Chondrocyte (in vitro differentiated cells): ENCODE data around the gene EXOC6. TPM values are rescaled to one million over a fixed set of nuclear protein-coding genes. Genes with fewer than 3 reads are reported as not detected.

Experiments used
- DNase-seq: peaks from one replicate; pipeline ENCODE4 v3.0.0; 2021; ENCODE audit warnings: mixed read lengths, low spot score
- H3K27ac Mint-ChIP-seq: one replicate; pipeline ENCODE4 v1.8.0; 2021; ENCODE audit warnings: mild to moderate bottlenecking, moderate library complexity, mixed read lengths; ENCODE audit not compliant: unreplicated experiment
- H3K27me3 Mint-ChIP-seq: 2 replicates; pipeline ENCODE4 v1.8.0; 2021; ENCODE audit warnings: low read depth, mixed read lengths
- H3K36me3 Mint-ChIP-seq: 2 replicates; pipeline ENCODE4 v1.8.0; 2021; ENCODE audit warnings: low read depth, mixed read lengths
- H3K4me1 Mint-ChIP-seq: 2 replicates; pipeline ENCODE4 v1.8.0; 2021; ENCODE audit warnings: low read depth, mild to moderate bottlenecking, mixed read lengths
- H3K4me3 Mint-ChIP-seq: one replicate; pipeline ENCODE4 v1.8.0; 2021; ENCODE audit warnings: mild to moderate bottlenecking, moderate library complexity, mixed read lengths; ENCODE audit not compliant: unreplicated experiment
- H3K9me3 Mint-ChIP-seq: 2 replicates; pipeline ENCODE4 v1.8.0; 2021; ENCODE audit warnings: low read depth, mixed read lengths
- total RNA-seq: library from RNA; stranded (reverse); gene quantifications from 3 replicates; pipeline ENCODE4 v1.2.1, GENCODE V29; 2021
- TF ChIP-seq, protein P1 (sequence below): fragments of 200-600 bp; sonication (generic); IDR thresholded peaks from 2 replicates; pipeline ENCODE4 v1.5.0; 2021; ENCODE audit warnings: antibody characterized with exemption, mild to moderate bottlenecking, moderate library complexity

EXOC6 gene
- total RNA-seq, 1 donor from 2014 or later = 7.2 TPM

DNA sequence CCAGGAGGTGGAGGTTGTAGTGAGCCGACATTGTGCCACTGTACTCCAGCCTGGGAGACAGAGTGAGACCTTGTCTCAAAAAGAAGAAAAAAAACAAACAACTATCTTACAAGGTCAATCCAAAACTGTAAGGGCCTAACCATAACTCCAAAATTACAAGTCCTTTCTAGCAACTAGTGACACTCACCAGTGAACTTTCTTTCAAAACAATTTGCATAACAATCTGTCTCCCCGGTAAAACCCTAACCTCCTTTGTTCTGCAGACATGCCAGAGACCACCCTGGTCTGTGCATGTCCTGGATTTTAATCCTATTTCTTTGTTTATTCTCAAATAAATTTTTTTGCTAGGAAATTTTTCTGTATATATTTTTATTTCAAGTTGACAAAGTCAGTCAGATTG lies 68.1 kb downstream of the EXOC6 start:
- Mint-ChIP-seq H3K36me3 (peaks cover 5% of the 10 kb centered on the region), H3K27ac (no peak overlapping the region), H3K4me3 (no peak overlapping the region), H3K9me3 (peaks cover 10% of the 10 kb centered on the region), H3K4me1 (no peaks in the 10 kb centered on the region), H3K27me3 (no peaks in the 10 kb centered on the region)
- DNase-seq = no peak
- TF ChIP-seq, protein P1, sequence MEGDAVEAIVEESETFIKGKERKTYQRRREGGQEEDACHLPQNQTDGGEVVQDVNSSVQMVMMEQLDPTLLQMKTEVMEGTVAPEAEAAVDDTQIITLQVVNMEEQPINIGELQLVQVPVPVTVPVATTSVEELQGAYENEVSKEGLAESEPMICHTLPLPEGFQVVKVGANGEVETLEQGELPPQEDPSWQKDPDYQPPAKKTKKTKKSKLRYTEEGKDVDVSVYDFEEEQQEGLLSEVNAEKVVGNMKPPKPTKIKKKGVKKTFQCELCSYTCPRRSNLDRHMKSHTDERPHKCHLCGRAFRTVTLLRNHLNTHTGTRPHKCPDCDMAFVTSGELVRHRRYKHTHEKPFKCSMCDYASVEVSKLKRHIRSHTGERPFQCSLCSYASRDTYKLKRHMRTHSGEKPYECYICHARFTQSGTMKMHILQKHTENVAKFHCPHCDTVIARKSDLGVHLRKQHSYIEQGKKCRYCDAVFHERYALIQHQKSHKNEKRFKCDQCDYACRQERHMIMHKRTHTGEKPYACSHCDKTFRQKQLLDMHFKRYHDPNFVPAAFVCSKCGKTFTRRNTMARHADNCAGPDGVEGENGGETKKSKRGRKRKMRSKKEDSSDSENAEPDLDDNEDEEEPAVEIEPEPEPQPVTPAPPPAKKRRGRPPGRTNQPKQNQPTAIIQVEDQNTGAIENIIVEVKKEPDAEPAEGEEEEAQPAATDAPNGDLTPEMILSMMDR = no peak

DNA sequence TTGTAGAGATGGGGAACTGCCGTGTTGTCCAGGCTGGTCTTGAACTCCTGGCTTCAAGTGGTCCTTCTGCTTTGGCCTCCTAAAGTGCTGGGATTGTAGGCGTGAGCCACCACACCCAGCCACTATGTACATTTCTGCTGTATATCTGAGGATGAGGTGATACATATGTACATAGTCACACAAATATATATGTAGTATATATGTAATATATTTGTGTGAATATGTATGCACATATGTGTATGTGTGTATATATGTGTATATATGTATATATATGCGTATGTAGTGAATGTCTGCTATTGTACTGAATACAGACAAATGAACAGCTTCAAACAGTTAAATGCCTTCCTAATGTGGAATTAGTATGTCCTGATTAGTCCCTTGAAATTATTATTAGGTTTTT lies 70.3 kb downstream of the EXOC6 start:
- no peaks in the 10 kb centered on the region for H3K27me3 Mint-ChIP-seq
- peaks cover 7% of the 10 kb centered on the region for H3K36me3 Mint-ChIP-seq
- TF ChIP-seq, protein P1 = no peak
- no peak for DNase-seq
- H3K27ac Mint-ChIP-seq = no peak overlapping the region
- H3K4me3 Mint-ChIP-seq = no peak overlapping the region
- no peaks in the 10 kb centered on the region for H3K4me1 Mint-ChIP-seq
- peaks cover 10% of the 10 kb centered on the region for H3K9me3 Mint-ChIP-seq

DNA sequence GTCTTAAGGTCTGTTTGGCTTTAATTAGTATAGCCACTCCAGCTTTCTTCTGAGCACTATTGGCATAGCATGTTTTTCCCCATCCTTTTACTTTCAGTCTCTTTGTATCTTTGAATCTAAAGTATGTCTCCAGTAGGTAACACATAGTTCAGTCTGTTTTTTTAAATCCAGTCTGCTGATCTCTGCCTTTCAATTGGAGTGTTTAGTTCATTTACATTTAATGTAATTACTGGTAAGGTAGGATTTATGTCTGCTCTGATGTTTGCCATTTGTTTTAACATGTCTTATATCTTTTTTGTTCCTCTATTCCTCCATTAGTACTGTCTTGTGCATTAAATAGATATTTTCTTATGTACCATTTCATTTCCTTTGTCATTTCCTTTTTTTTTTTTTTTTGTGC lies 72.5 kb downstream of the EXOC6 start:
- no peak overlapping the region for H3K4me3 Mint-ChIP-seq
- peaks cover 7% of the 10 kb centered on the region for H3K36me3 Mint-ChIP-seq
- TF ChIP-seq, protein P1 = no peak
- H3K9me3 Mint-ChIP-seq = peaks cover 10% of the 10 kb centered on the region
- H3K27me3 Mint-ChIP-seq = no peaks in the 10 kb centered on the region
- no peak for DNase-seq
- H3K27ac Mint-ChIP-seq = no peak overlapping the region
- no peaks in the 10 kb centered on the region for H3K4me1 Mint-ChIP-seq

DNA sequence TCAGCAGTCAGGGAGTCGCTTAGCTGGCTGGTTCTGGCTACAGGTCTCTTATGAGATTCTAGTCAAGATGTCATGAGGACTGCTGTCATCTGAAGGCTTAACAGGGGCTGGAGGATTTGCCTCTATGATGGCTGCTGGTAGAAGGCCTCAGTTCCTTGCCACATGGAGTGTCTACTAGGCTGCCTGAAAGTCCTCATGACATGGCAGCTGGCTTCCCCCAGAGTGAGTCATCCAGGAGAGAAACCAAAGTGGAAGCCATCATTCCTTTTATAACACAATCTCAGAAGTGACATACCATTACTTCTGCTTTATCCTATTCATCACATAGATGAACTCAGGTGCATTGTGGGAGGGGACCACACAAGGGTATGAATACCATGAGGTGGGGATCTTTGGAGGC lies 75.1 kb downstream of the EXOC6 start:
- Mint-ChIP-seq H3K27me3 (no peaks in the 10 kb centered on the region), H3K4me3 (no peak overlapping the region), H3K36me3 (peaks cover 7% of the 10 kb centered on the region), H3K4me1 (no peaks in the 10 kb centered on the region), H3K27ac (no peak overlapping the region), H3K9me3 (peaks cover 10% of the 10 kb centered on the region)
- TF ChIP-seq, protein P1 = no peak
- DNase-seq = no peak

DNA sequence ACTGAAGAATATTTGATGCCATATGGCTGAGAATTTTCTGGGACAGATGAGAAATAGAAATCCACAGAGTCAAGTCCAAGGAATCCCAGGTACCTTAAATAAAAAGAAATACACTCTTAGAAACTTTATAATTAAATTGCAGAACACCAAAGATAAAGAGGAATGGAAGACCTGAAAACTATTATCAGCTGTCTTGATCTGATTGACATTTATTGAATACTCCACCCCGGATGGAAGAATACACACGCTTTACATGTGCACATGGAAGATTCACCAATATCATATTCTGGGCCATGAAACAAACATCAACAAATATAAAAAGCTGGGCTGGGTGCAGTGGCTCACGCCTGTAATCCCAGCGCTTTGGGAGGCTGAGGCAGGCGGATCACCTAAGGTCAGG lies 81.6 kb downstream of the EXOC6 start:
- Mint-ChIP-seq H3K4me3 (no peak overlapping the region), H3K9me3 (peaks cover 9% of the 10 kb centered on the region), H3K36me3 (peaks cover 10% of the 10 kb centered on the region), H3K4me1 (no peaks in the 10 kb centered on the region), H3K27ac (no peak overlapping the region), H3K27me3 (no peaks in the 10 kb centered on the region)
- no peak for DNase-seq
- TF ChIP-seq, protein P1 = no peak
